HG03442 (cell line): ENCODE measurements around the gene KRTAP5-7.
"Not testable (repeated sequence)": the region's sequence is repeated elsewhere in the genome, so short reads cannot be mapped to it uniquely, and the experiment has no call there.

ENCODE experiments used
- ATAC-seq: cut with Tn5 transposase; IDR thresholded peaks from one replicate; pipeline ENCODE4 v1.9.1; 2021; ENCODE audit warnings: mild to moderate bottlenecking, moderate library complexity; ENCODE audit not compliant: unreplicated experiment

The KRTAP5-7 gene, protein sequence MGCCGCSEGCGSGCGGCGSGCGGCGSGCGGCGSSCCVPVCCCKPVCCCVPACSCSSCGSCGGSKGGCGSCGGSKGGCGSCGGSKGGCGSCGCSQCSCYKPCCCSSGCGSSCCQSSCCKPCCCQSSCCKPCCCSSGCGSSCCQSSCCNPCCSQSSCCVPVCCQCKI

DNA sequence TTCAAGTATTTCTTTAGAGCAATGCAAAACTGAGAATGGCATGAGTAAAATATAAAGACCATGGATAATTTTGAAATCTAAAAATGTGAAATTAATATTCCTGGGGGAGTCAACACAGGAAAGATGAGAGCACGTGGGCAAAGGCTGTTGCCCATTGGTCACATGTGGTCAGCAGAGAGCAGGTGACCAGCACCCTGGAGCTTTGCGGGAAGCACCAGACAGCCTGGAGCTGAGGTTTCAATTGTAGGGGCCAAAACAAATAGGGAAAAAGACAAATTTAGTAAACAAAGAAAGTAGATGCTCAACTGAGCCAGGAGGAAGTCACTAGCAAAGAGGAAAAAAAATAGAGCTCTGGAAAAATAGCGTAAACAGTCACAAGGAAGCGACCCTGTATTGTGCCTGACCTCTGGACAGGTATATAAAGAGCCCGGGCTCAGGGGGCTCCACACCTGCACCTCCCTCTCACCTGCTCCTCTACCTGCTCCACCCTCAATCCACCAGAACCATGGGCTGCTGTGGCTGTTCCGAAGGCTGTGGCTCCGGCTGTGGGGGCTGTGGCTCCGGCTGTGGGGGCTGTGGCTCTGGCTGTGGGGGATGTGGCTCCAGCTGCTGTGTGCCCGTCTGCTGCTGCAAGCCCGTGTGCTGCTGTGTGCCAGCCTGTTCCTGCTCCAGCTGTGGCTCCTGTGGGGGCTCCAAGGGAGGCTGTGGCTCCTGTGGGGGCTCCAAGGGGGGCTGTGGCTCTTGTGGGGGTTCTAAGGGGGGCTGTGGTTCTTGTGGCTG is at the start of gene KRTAP5-7:
KRTAP5-7 (plus strand) TSS at position 472 of the 780 bp plus-strand sequence; CDS start at position 506, 34 bp downstream.
- ATAC-seq, result not testable (repeated sequence)

DNA sequence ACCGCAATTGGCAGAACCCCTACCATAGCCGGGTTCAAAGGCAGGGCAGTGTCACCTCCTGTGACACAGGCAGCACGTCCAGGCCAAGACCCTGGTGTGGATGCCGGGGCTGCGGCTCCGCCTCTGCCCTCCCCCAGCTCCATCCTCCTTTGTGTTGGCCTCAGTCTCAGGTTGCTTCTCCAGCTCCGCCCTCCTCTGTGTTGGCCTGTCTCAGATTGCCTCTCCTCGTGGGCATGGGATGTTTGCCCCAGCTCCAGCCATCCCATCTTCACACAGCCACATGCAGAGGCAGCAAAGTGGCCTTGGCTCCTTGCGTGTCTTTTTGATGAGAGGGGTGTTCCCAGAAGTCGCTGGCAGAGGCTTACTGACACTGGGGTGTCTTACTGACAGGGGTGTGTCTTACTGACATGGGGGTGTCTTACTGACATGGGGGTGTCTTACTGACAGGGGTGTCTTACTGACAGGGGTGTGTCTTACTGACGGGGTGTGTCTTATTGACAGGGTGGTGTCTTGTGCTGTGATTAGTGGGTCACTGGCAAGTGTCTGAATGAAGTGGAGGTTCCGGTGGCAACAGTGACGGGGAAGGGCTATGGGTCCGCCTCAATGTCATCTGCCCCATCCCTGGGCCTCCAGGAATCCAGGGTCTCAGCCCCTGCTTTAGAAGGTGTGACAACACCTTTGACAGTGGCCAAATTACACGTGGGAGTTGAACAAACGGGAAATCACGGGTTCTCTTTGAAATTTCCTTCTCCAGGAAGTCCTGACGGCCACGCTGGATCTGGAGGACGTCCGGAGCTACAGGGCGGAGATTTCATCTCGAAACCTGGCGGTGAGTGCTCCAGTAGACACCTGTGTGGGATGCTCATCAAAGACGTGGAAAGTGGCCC is 49.2 kb upstream of the KRTAP5-7 start:
- no peak for ATAC-seq

DNA sequence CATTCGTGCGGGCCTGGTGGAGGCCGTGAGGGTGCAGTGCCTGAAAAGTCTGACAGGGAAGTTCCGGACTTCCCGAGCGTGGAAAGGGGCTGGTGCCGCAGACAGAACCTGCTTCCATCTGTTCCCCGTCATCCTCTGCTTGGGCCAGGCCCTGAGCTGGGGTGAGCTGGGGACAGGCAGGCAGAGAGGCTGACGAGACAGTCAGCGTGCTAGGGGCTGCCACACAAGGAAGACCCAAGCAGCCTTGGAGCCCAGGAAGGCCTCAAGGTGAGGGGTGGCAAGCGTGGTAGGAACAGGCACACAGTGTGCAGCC is 48.6 kb upstream of the KRTAP5-7 start:
- ATAC-seq, result no peak

DNA sequence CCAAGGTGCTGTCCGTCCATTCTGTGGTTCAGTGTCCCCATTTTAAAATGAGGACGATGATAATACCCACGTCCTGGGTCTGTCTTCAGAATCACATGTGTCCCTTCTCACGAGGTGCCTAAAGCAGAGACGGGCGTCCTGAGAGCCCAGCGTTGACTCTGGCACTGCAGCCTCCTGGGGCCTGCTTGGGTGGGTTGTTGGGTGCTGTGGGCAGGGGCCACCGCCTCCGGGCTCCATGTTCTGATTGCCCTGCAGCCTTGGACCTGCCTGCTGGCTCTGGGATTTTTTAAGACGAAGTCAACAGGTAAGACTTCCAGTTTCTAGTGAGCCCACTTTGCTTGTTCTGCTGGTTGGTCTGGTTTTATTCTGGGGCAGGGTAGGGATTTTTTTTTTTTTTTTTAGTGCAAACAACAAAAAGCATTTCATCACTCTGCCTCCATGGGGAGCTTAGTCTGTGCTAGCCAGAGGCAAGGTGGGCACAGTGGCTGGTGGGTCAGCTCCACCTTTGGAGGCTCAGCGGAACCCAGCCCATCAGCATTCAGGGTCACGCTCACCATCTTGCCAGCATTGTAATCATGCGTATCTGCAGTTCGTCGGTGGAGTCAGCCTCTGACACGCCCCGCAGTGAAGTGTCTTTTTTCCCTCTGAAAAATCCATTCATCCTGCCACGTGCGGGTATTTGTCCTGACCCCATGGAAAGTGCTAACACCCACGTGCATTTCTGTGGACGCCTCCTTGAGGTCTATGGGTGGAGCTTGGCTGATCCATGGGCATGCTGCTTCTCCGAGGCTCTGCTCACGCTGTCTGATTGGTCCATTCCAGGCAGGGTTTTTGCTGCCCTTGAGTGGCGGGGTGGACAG is 45.7 kb upstream of the KRTAP5-7 start:
- ATAC-seq, result no peak

DNA sequence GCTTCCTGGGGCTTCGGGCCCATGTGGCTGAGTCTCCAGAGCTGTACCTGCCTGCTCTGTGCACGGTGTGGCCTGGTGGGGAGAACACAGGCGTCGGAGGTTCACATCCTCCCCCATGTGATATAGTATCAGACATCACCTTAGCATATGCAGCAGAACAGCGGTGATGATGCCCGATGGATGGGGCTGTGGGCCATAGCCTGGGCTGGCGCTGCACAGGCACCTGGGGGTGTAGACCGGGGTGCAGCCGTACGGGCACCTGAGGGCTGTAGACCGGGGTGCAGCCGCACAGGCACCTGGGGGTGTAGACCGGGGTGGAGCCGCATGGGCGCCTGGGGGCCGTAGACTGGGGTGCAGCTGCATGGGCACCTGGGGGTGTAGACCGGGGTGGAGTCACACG is 44.9 kb upstream of the KRTAP5-7 start:
- no peak for ATAC-seq

DNA sequence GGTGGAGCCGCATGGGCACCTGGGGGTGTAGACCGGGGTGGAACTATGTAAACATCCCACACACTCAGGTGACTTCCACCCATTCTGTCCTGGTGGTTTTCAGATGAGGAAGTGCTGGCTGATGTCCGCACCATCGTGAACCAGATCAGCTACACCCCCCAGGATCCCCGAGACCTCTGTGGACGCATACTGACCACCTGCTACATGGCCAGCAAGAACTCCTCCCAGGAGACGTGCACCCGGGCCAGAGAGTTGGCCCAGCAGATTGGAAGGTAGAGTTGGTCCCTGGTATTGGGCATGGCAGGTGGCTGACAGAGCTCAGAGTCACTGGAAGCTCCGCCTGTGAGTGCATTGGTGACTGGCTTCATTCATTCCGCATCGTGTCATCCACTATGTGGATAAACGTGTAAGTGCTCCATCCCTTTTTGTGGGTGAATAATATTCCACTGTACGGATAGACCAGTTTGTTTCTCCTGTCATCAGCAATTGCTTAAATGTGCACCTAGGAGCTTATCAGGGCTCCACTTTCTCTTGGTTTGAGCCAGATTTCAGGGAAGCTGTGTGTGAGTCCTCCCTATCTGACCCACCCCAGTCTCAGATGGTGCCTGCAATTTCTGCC is 44.2 kb upstream of the KRTAP5-7 start:
- ATAC-seq, result no peak

DNA sequence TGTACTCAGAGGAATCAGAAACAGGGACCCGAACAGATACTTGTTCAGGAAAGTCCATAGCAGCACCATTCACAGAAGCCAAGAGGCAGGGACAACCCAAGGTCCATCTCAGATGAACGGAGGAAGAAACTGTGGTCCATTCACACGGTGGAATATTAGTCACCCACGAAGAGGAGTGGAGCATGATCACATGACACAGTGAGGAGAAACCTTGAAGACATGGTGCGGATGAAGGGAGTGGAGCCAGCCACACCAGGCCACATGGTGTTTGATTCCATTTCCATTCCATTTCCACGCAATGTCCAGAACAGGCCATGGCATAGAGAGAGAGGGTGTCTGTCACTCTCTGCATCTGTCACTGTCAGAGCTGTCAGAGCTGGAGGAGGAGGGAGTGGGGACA is 43.4 kb upstream of the KRTAP5-7 start:
- ATAC-seq, result no peak

DNA sequence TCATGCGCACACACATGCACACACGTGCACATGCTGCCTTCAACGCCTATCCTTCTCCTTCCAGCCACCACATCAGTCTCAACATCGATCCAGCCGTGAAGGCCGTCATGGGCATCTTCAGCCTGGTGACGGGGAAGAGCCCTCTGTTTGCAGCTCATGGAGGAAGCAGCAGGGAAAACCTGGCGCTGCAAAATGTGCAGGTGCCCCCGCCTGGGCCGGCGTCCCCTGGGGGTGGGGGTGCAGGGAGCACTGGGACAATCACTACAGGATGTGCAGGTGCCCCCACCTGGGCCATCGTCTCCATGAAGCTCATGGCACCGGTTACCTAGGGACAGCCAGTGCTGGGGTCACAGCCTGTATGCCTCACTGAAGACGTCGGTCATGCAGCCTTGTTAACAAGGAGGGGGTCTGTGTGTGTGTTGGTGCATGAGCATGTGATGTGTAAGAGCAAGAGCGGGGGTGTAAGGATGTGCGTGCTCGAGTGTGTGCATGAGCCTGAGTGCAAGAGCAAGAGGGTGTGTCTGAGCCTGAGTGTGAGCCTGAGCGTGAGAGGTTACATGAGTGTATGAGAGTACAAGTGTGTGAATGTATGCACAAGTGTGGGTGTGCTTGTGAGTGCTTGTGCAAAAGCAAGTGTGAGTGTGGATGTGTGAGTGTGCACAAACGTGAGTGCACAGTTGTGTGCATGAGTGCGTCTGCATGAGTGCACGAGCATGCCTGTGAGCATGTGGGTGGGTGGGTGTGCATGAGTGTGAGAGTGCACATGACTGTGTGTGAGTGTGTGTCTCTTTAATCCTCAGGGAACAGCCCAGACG is 42.6 kb upstream of the KRTAP5-7 start:
- ATAC-seq, result no peak

DNA sequence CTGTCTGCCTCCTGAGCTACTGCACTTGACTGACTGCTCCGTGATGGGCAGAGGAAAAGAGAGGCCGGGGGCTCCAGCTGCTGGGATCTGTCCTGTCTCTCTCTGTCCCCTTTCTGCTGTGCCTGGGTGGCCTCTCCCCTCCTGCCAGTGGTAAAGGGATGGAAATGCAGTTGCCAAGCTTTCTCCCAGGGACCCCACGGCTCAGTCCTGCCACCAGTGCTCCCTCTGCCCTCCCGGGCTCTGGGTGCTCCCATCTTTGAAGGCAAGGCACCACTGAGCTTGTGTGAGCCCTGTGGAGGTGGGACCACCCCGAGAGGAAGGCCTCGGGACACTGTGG is 42.0 kb upstream of the KRTAP5-7 start:
- no peak for ATAC-seq

DNA sequence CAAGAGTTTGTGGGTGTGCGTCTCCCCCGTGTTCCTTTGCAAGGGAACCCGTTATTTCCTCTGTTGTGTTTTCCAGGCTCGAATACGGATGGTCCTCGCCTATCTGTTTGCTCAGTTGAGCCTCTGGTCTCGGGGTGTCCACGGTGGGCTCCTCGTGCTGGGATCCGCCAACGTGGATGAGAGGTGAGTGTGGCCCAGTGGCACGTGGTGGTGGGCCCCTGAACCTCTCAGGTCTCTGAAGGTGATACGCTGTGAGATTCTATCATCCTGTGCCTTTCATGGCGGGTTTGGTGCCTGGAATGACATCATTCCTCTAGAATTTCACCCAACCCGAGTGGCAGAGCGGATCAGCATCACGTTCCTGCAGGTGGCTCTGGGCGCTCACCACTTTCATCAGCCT is 41.6 kb upstream of the KRTAP5-7 start:
- no peak for ATAC-seq

DNA sequence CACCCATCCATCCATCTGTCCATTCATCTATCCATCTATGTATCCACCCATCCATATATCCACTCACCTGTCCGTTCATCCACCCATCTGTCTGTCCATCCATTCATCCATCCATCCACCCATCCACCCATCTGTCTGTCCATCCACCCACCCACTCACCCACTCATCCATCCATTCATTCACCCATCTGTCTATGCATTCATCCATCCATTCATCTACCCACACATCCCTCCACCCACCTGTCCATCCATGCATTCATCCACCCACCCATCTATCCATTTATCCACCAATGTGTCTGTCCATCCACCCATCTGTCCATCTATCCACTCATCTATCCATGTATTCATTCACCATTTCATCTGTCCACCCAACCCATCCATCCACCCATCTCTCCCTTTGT is 40.7 kb upstream of the KRTAP5-7 start:
- ATAC-seq, result no peak

DNA sequence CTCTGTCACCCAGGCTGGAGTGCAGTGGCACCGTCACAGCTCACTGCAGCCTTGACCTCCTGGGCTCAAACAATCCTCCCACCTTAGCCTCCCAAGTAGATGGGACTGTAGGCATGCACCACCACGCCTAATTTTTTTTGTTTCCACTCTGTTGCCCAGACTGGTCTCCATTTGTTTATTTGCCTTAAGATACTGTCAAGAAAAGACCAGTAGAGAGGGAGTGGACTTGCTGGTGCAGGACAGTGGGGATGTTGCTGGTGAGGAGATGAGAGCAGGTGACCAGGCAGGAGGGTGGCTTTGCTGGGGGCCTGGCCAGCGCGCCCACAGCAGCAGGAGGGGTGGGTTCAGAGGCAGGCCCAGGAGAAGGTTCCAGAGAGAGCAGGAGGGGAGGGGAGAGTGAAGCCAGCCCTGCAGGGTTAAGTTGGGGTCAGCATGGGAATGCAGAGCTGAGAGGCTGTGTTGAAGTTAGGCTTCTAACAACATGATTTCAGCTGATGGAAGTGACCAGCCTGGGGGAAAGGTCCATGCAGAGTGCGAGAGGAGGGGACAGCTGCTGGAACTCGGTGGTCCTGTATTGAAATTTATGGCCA is 38.3 kb upstream of the KRTAP5-7 start:
- no peak for ATAC-seq

DNA sequence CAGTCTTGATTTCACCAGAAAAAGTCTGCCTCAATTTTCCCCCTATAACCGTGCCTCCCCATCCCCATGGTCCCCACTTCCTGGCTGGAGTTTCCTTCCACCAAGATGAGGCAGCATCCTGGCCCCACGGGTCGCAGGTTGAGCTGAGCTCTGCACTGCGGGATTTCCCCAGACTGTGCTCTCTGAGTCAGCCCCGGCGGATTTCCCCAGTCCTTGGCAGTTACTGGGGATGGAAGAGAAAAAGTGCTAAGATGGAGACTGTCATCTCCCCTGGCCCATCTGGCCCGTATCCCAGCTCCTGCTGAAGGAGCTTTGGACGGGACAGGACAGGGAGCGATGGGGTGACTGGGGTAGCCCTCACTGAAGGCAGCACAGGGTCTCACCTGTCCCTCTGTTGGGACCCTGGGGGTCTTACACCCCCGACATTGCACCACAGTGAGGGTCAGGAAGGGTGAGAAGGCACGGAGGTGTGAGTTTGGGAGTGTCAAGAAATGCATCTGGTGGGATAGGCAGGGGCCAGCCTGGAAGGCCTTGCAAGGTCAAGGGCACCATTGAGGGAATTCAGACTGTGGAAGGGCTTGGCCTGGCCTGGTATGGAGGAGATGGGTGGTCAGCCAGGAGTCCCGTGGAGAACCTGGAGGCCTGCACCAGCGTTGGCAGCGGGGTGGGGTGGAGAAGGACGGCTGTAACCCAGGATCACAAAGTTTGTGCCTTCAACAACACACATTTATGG is 37.6 kb upstream of the KRTAP5-7 start:
- peak; percentile 66 for ATAC-seq

DNA sequence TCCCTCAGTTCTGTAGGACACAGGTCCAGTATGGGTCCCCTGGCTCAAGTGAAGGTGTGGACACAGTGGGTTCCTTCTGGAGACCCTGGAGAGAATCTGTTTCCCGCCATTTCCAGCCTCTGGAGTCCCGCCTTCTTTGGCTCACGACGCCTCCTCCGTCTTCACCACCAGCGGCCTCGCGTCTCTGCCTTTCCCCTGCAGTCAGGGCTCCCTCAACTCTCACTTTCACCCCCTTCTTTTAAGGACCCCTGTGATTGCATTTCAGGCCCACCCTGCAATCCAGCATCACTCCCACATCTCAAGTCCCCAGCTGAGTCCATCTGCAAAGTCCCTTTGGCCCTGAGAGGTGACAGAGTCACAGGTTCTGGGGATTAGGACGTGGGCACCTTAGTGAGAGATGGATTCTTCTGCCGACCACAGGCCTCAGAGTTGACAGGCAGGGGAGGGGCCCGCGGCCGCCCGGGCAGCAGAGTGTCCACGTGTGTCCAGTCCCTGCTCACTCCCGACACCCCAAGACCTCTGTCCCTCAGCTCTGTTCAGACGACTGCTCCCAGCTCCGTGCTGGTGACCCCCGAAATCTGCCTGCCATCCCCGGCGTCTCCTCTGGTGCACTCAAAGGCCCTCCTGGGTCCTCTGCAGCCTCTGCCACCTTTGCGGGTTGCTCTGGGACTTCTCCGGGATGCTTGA is 36.9 kb upstream of the KRTAP5-7 start:
- ATAC-seq, result no peak

DNA sequence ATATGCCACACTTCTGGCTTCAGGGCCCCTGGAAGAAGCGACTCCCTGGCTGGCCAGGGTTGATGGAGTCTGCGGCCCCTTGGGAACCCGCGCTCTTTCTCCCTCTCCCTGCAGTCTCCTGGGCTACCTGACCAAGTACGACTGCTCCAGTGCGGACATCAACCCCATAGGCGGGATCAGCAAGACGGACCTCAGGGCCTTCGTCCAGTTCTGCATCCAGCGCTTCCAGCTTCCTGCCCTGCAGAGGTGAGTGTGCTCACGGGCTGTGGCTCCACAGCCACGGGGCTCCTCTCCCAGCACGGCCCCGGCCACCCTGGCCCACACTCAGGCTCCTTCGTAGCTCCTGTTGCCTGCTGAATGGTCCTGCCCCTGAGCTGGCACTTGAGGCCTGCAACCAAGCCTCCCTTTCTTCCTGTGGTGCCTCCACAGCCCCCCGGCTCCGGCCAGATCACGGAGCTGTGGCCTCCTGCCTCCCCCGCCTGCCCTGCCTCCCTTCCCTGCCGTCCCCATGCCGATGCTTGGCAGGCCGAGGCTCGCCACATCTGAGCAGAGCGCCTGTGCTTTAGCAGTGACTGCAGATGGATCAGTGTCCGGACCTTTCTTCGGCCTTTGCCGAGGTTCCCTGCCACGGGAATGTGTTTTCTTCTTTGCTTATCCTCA is 36.2 kb upstream of the KRTAP5-7 start:
- no peak for ATAC-seq

DNA sequence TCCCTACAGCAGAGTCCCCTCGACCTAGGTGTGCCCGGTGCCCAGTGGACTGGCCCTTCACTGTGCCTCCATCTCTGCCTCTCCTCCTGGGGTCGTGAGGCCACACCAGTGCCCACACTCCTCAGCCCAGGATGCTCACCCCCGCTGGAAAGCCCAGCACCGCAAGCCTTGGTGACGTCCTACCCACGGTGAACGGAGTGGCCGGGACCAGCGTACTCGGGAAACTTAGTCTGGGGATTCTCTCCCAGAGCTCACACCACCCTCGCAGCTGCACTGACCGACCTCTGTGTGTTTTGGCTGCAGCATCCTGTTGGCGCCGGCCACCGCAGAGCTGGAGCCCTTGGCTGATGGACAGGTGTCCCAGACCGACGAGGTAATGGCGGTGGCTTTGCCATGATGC is 35.5 kb upstream of the KRTAP5-7 start:
- ATAC-seq, result no peak

DNA sequence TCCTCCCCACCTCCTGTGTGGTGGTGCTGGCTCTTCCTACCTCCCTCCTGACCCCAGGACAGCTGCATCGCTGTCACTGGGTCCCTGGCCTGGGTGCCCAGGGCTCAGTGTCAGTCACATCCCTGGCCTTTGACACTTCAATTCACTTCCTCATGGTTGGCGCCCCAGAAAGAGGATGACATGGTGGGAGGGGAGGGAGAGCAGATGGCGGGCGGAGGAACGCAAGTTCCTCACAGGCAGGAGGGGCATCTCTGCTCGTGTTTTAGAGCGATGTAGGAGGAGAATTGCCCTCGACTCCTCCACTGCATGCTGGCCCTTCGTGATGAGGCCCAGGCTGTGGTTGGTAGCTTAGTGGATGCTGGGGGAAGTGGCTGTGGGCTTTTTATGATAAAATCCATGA is 35.1 kb upstream of the KRTAP5-7 start:
- no peak for ATAC-seq
